Neural progenitor cell (in vitro differentiated cells): Measurements from ENCODE around the gene EPB41.

ENCODE experiments used
- EZH2 ChIP-seq: fragments of 200-600 bp; sonication (generic); IDR thresholded peaks from 2 replicates; pipeline ENCODE4 v1.6.1; 2017; ENCODE audit warnings: antibody characterized with exemption, mild to moderate bottlenecking, moderate library complexity
- TF ChIP-seq, protein P1 (sequence below): fragments of 200-600 bp; sonication (generic); IDR thresholded peaks from 2 replicates; pipeline ENCODE4 v1.5.1; 2017; ENCODE audit warnings: antibody characterized with exemption, mild to moderate bottlenecking

GRCh38 chr1:29017235-29017634, 102.9 kb downstream of the EPB41 start:
- TF ChIP-seq, protein P1, sequence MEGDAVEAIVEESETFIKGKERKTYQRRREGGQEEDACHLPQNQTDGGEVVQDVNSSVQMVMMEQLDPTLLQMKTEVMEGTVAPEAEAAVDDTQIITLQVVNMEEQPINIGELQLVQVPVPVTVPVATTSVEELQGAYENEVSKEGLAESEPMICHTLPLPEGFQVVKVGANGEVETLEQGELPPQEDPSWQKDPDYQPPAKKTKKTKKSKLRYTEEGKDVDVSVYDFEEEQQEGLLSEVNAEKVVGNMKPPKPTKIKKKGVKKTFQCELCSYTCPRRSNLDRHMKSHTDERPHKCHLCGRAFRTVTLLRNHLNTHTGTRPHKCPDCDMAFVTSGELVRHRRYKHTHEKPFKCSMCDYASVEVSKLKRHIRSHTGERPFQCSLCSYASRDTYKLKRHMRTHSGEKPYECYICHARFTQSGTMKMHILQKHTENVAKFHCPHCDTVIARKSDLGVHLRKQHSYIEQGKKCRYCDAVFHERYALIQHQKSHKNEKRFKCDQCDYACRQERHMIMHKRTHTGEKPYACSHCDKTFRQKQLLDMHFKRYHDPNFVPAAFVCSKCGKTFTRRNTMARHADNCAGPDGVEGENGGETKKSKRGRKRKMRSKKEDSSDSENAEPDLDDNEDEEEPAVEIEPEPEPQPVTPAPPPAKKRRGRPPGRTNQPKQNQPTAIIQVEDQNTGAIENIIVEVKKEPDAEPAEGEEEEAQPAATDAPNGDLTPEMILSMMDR, result no peak
- TF ChIP-seq EZH2, result no peak
